Stimulated activated memory B cell treated with anti-CD40 and anti-IgM and Interleukin-4, amounts not matched to agents 10 μg/mL and 1 μg/mL and 100 μg/mL, for 72 hours (primary cell): Measurements from ENCODE around the gene MPEG1.

Experiments
- ATAC-seq: fragments of 150-1000 bp; cut with Tn5 transposase; 2 replicates; pipeline ENCODE4 v1.10.0; 2021
- H3K27ac Mint-ChIP-seq: one replicate; pipeline ENCODE4 v1.8.0; 2022; ENCODE audit warnings: mild to moderate bottlenecking, mixed read lengths
- H3K27me3 Mint-ChIP-seq: one replicate; pipeline ENCODE4 v1.8.0; 2022; ENCODE audit warnings: mixed read lengths
- H3K36me3 Mint-ChIP-seq: one replicate; pipeline ENCODE4 v1.8.0; 2022; ENCODE audit warnings: mixed read lengths
- H3K4me1 Mint-ChIP-seq: one replicate; pipeline ENCODE4 v1.8.0; 2022; ENCODE audit warnings: mixed read lengths
- H3K4me3 Mint-ChIP-seq: one replicate; pipeline ENCODE4 v1.8.0; 2022; ENCODE audit warnings: mild to moderate bottlenecking, moderate library complexity, mixed read lengths
- H3K9me3 Mint-ChIP-seq: one replicate; pipeline ENCODE4 v1.8.0; 2022; ENCODE audit warnings: mixed read lengths

Gene MPEG1

DNA sequence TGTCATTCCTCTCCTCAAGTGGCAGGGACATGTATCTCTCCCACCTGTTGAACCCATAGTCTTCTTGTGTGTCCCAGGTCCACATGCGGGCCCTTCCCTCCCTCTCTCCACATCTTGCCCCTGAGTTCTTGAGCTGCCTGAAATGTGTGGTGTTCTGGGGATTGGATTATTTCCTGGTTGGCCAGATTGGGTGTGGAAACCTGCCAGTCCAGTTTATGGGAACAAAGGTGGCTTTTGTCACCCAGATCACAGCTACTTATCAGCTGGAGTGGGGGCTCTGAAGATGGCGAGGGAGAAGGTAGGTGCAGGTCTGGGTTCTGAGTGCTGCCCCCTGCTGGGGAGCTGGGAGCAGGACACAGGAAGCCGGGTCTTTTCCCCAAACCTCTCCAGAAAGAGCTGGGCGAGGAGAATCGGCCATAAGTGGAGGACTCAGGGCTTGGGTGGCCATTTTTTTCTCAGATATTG is 26.6 kb downstream of the MPEG1 start:
- no peak overlapping the region for H3K4me3 Mint-ChIP-seq
- peak overlapping the region; percentile 11 for H3K27ac Mint-ChIP-seq
- peaks cover 33% of the 10 kb centered on the region for H3K36me3 Mint-ChIP-seq
- H3K9me3 Mint-ChIP-seq, result no peaks in the 10 kb centered on the region
- no peak for ATAC-seq
- no peaks in the 10 kb centered on the region for H3K4me1 Mint-ChIP-seq
- no peaks in the 10 kb centered on the region for H3K27me3 Mint-ChIP-seq

DNA sequence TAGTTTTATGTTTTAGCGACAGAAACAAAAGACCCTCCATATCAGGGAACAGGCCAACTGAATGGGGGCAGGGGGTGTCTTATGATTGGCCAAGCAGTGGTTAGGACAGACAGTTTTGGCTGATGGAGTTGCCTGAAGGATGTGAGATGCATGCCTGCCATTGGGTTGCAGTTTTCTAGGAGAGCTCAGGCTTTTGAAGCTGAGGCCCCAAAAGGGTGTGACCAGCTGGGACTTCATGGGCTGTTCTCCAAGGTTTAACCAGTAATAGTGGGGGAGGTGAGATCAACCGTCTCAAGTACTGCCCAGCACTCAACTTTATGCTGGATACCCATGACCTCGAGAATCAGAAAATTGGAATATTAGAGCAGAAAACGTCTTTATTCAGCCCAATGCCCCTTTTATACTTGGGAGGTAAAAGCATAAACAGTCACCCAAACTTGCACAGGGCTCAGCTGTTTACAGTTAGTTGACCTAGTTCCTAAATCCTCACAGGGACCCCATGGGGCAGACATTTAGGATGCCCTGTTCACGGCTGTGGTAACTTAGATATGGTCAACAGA is 27.3 kb downstream of the MPEG1 start:
- Mint-ChIP-seq H3K4me1 (no peaks in the 10 kb centered on the region), H3K4me3 (no peak overlapping the region), H3K36me3 (peaks cover 27% of the 10 kb centered on the region), H3K27me3 (no peaks in the 10 kb centered on the region), H3K27ac (no peak overlapping the region), H3K9me3 (no peaks in the 10 kb centered on the region)
- no peak for ATAC-seq

DNA sequence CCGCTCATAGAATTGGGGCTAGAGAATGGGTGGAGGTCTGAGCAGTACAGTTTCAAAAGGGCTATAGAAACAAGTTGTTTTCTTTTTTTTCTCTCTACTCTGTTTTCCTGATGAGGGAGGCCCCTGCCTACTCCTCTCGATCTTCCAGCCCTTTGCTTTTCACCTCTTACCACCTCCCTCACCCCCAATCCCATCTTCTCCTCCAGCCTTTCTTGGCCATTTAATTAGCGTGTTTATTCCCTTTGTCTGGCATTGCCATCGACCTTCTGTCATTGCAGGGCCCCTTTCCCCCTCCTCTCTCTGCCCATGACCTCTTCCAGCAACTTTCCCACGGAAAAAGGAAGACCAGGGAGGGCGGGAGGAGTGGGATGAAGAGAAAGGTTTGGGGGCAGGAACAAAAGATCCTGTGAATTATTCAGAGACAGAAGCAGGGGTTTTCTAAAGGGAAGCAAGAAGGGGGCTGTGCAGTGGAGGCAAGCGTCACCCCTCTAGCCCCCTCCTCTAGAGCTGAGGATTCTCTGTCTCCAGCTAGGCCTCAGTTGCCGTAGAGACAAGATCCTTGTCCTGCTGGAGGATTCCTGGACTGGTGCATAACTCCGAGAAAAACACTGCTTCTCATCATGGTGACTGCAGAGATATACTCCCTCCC is 27.9 kb downstream of the MPEG1 start:
- peaks cover under 1% of the 10 kb centered on the region for H3K9me3 Mint-ChIP-seq
- ATAC-seq, result no peak

DNA sequence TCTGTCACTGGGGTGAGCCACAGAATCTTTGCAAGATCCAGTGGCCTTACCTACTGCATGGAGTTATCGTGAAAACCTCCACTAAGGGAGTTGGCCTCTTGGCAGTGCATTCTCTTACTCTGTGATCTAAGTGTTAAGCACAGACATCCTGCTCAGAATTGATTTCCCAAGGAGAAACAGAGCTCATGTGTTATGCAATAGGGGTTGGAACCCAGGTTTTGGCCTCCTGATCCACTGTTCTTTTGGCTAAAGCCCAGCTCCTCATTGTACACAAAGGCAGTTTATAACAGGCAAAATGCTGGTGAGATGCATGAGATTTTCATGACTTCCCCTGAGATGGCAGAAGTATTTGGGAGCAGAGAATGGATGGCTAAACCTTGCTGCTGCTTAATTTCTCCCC is 29.0 kb downstream of the MPEG1 start:
- H3K9me3 Mint-ChIP-seq, result peaks cover 7% of the 10 kb centered on the region
- H3K4me1 Mint-ChIP-seq, result no peaks in the 10 kb centered on the region

More for the DNA sequence above, 27.9 kb downstream of the MPEG1 start:
- H3K36me3 Mint-ChIP-seq, result peaks cover 29% of the 10 kb centered on the region
- no peak overlapping the region for H3K4me3 Mint-ChIP-seq
- no peaks in the 10 kb centered on the region for H3K4me1 Mint-ChIP-seq
- H3K27me3 Mint-ChIP-seq, result no peaks in the 10 kb centered on the region
- no peak overlapping the region for H3K27ac Mint-ChIP-seq

DNA sequence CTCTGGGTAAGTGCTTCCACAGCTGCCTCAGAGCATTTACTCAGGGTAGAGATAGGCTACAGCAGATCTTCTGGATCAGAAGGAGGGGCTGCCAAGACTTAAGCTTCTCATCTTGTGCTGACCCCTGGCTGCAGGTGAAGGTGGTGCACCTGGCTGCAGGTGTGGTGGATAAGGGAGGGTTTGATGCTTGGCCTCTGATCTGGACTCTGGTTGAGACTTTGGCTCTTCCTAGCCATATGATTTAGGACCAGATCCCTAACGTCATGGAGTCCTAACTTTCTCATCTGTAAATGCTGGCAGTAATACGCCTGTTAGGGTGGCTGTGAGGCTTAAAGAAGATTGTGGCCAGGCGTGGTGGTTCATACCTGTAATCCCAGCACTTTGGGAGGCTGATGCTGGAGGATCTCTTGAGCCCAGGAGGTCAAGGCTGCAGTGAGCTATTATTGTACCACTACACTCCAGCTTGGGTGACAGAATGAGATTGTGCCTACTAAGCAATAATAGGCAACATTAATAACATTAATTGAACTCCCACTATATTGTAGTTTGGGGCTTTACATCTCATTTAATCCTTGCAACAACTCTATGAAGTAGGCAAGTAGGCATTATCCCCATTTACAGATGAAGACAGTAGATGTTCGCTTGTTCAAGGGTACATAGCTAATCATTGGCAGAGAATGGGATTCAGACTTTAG is 30.1 kb downstream of the MPEG1 start:
- H3K9me3 Mint-ChIP-seq, result peaks cover 10% of the 10 kb centered on the region
- H3K27ac Mint-ChIP-seq, result no peak overlapping the region
- ATAC-seq, result no peak
- no peak overlapping the region for H3K4me3 Mint-ChIP-seq
- peaks cover 37% of the 10 kb centered on the region for H3K36me3 Mint-ChIP-seq
- H3K27me3 Mint-ChIP-seq, result no peaks in the 10 kb centered on the region
- no peaks in the 10 kb centered on the region for H3K4me1 Mint-ChIP-seq

More for the DNA sequence above, 29.0 kb downstream of the MPEG1 start:
- no peak for ATAC-seq
- peaks cover 34% of the 10 kb centered on the region for H3K36me3 Mint-ChIP-seq
- H3K27me3 Mint-ChIP-seq, result no peaks in the 10 kb centered on the region
- no peak overlapping the region for H3K27ac Mint-ChIP-seq
- no peak overlapping the region for H3K4me3 Mint-ChIP-seq

DNA sequence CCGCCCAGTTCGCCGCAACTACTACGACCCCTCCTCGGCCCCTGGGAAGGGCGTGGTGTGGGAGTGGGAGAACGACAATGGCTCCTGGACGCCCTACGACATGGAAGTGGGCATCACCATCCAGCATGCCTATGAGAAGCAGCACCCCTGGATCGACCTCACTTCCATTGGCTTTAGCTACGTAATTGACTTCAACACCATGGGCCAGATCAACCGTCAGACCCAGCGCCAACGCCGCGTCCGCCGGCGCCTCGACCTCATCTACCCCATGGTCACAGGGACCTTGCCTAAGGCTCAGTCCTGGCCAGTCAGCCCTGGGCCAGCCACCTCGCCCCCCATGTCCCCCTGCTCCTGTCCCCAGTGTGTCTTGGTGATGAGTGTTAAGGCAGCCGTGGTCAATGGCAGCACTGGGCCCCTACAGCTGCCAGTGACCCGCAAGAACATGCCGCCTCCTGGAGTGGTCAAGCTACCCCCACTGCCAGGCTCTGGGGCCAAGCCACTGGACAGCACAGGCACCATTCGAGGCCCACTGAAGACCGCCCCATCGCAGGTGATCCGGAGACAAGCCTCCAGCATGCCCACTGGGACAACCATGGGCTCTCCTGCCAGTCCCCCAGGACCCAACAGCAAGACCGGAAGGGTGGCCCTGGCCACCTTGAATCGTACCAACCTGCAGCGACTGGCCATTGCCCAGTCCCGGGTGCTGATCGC is 30.8 kb downstream of the MPEG1 start:
- peaks cover 40% of the 10 kb centered on the region for H3K36me3 Mint-ChIP-seq
- H3K9me3 Mint-ChIP-seq, result peaks cover 10% of the 10 kb centered on the region
- ATAC-seq, result no peak
- H3K27ac Mint-ChIP-seq, result no peak overlapping the region
- no peaks in the 10 kb centered on the region for H3K27me3 Mint-ChIP-seq
- no peak overlapping the region for H3K4me3 Mint-ChIP-seq
- no peaks in the 10 kb centered on the region for H3K4me1 Mint-ChIP-seq

DNA sequence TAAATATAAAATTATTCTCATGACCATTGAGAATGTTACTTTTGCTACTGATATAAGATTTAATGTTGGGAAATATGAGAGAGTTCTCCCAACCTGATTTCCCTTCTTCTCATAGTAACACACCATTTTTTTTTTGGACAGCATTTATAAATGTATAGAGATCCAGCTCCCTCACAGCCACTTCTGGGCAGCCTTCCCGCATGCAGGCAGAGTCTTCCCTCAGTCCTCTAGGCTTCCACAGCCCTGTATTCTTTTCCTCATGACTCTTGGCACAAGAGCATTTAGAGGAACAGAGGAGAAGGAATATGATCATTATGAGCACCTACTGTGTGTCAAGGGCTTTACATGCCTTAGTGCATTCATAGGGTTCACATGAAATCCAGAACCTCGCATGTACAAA is 31.8 kb downstream of the MPEG1 start:
- H3K4me1 Mint-ChIP-seq, result no peaks in the 10 kb centered on the region
- H3K27ac Mint-ChIP-seq, result no peak overlapping the region
- H3K27me3 Mint-ChIP-seq, result no peaks in the 10 kb centered on the region
- ATAC-seq, result no peak
- H3K4me3 Mint-ChIP-seq, result no peak overlapping the region
- H3K36me3 Mint-ChIP-seq, result peaks cover 42% of the 10 kb centered on the region
- peaks cover 10% of the 10 kb centered on the region for H3K9me3 Mint-ChIP-seq

DNA sequence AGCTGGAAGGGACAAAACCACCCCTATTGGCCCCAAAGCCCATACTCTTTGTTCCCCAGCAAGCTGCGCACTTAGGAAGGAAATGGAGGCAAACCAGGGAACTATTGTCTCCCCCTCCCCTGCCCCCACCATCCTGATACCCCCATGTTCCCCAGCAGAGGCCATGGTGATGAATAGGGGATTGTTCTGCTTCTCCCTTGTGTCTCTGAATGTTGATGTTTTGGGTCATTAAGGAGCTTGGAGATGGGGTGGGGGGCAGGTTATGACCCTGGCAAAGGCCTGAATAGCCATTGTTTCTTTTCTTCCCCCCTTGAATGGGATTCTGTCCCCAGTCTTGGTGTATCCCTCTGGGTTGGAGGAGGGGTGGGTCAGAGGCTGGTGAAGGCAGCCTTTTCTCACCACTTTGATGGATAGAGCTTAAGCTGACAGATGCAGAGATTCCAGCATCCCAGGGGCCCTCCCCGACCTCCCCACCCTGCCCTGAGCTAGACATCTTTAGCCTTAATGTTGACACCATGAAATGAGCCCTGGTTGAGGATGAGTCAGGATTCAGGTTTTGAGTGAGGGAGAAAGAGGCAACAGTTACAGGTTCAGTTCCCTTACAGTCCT is 32.5 kb downstream of the MPEG1 start:
- H3K4me1 Mint-ChIP-seq, result peaks cover 3% of the 10 kb centered on the region
- no peak overlapping the region for H3K4me3 Mint-ChIP-seq
- H3K27me3 Mint-ChIP-seq, result no peaks in the 10 kb centered on the region
- H3K9me3 Mint-ChIP-seq, result peaks cover 10% of the 10 kb centered on the region
- no peak for ATAC-seq
- H3K36me3 Mint-ChIP-seq, result peaks cover 42% of the 10 kb centered on the region
- no peak overlapping the region for H3K27ac Mint-ChIP-seq

DNA sequence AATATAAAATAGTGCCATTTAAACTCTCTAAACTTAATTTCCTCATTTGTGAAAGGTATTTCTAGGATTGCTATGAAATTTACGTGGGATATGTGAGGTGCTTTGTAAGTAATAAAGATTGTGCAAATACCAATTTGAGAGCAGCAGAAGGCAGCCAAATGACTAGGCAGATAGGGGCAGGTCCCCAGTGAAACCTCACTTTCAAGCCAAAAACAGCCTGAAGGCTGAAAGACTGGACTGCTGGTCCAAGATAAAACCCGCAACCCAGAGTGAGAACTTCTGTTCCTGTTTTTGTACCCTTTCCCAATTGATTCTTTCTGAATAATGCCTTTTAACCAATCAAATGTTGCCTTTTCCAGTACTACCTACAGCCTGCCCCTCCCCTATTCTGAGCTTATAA is 33.6 kb downstream of the MPEG1 start:
- no peak overlapping the region for H3K27ac Mint-ChIP-seq

DNA sequence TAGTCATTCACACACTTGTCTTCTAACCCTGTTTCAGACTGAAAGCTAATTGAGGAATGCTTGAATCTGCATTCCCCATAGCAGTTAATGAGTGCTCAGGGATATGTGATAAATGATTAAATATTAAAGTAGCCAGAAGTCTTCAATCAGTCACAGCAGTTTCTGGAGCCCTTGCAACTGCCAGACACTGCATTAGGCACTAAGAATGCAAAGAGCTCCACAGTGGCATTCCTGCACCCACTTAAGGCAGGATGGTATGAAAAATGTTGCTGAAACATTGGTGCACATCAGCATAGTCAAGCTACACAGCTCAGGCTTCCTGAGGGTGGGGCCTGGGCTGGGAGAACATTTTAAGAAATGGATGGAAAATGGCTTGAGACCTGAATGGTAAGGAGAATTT is 34.3 kb downstream of the MPEG1 start:
- Mint-ChIP-seq H3K4me1 (peaks cover 21% of the 10 kb centered on the region), H3K36me3 (peaks cover 37% of the 10 kb centered on the region), H3K9me3 (peaks cover 10% of the 10 kb centered on the region), H3K4me3 (no peak overlapping the region), H3K27me3 (no peaks in the 10 kb centered on the region), H3K27ac (no peak overlapping the region)
- ATAC-seq, result no peak

More for the DNA sequence above, 33.6 kb downstream of the MPEG1 start:
- Mint-ChIP-seq H3K4me1 (peaks cover 13% of the 10 kb centered on the region), H3K9me3 (peaks cover 10% of the 10 kb centered on the region), H3K4me3 (no peak overlapping the region), H3K36me3 (peaks cover 37% of the 10 kb centered on the region), H3K27me3 (no peaks in the 10 kb centered on the region)
- no peak for ATAC-seq

DNA sequence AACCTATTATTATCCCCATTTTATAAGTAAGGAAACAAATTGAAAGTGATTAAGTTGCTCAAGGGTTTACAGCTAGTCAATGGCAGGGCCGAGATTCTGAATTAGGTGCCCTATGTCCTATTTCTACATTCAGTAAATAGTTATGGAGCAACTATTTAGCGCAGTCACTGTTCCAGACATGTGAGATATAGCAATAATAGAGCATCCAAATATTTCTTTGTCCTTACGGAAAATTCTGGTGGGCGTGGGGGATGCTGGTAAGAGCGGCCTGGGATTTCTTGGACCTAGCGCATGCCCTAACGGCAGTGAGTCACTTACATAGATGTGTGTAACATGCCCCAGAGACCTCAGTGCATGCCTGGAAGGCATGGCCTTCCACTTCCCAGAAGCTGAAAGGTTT is 36.4 kb downstream of the MPEG1 start:
- Mint-ChIP-seq H3K4me3 (no peak overlapping the region), H3K27ac (no peak overlapping the region), H3K27me3 (no peaks in the 10 kb centered on the region), H3K9me3 (peaks cover 10% of the 10 kb centered on the region), H3K36me3 (peaks cover 33% of the 10 kb centered on the region), H3K4me1 (peaks cover 29% of the 10 kb centered on the region)
- no peak for ATAC-seq

DNA sequence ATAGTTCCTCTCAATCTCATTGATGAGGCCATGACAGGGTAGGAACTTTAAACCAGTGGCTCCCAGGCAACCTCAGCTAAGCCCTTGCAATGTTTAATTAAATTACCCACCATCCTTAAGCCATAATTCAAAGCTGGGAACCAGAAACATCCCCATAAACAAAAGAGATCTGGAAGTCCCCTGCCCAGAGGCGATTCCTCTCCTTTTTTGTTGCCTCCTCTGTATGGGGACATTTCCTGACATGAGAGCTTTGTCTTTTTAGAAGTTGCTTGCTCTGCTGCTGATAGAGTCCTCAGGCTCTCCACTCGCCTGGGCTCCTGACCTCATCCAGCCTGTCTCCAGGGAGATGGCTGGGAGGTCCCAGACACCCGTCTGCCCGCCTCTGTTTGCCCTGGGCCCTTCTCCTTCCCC is 37.6 kb downstream of the MPEG1 start:
- H3K9me3 Mint-ChIP-seq, result peaks cover 10% of the 10 kb centered on the region
- H3K4me1 Mint-ChIP-seq, result peaks cover 29% of the 10 kb centered on the region
- H3K4me3 Mint-ChIP-seq, result no peak overlapping the region
- H3K27me3 Mint-ChIP-seq, result no peaks in the 10 kb centered on the region
- H3K27ac Mint-ChIP-seq, result peak overlapping the region; percentile 21
- no peak for ATAC-seq
- peaks cover 33% of the 10 kb centered on the region for H3K36me3 Mint-ChIP-seq

DNA sequence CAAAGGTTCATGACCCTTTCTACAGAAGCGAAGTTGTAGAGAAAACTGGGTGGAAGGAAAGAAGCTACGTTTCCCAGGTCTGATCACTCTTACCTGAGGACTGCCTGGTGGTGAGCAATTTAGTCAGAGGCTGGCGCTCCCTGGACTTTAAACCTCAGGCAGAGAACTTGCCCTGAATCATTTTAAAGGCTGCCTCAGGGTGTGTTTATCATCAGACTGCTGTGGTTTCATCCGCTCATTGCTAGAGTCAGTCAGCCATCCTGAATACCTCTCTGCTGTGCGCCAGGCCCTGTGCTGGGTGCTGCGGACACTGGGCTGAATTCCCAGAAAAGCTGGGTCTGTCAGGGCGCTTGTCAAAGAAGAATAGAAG is 38.1 kb downstream of the MPEG1 start:
- Mint-ChIP-seq H3K4me3 (no peak overlapping the region), H3K27me3 (no peaks in the 10 kb centered on the region), H3K36me3 (peaks cover 28% of the 10 kb centered on the region), H3K9me3 (peaks cover 8% of the 10 kb centered on the region), H3K4me1 (peaks cover 29% of the 10 kb centered on the region), H3K27ac (no peak overlapping the region)
- no peak for ATAC-seq

DNA sequence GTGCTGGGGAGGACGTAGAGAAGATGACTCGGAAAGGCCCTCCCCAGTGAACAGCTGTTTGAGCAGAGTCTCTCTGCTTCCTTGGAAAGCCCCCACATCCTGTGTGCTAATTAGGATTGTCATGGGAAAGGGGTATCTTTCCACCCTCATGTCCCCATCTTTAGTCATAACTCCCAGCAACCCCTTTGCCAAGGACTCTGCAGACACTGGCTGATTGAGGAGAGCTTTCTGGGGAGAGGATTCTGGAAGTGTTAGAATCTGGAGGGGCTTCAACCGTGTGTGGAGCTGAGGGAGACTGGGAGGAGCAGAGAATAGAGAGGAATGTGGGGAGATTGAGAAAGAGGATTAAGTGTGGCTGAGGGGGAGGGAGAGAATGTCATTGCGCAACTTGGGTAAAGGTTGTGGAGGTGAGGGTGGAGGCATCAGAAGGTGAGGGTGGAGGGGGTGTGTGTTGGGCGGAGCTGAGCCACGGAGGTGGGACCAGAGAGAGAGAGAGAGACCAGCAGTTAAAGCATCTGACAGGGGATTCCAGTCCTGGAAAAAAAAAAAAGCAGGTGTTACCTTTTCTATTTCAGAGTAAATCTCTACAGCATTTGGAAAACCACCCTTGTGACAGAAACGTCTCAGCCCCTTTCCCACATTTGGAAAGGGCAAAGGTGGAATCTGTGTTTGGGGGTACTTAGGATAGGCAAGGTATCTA is 38.6 kb downstream of the MPEG1 start:
- H3K9me3 Mint-ChIP-seq, result peaks cover 3% of the 10 kb centered on the region
- peaks cover 29% of the 10 kb centered on the region for H3K4me1 Mint-ChIP-seq
- H3K36me3 Mint-ChIP-seq, result peaks cover 23% of the 10 kb centered on the region
- H3K27ac Mint-ChIP-seq, result peak overlapping the region; percentile 78
- no peak for ATAC-seq
- no peaks in the 10 kb centered on the region for H3K27me3 Mint-ChIP-seq
- no peak overlapping the region for H3K4me3 Mint-ChIP-seq
